Activated naive CD4-positive, alpha-beta T cell treated with anti-CD3 and anti-CD28 coated beads for 36 hours (primary cell): ENCODE measurements around the gene ANKH. TPM values are rescaled to one million over a fixed set of nuclear protein-coding genes. Genes with fewer than 3 reads are reported as not detected.

Experiments
- microRNA-seq: library from miRNA; unstranded; fragments of <30 nt; microRNA quantifications from one replicate; pipeline ENCODE4 v1.2.0, GENCODE V29; 2022; ENCODE audit warnings: borderline microRNAs expressed, borderline replicate concordance
- total RNA-seq, 2 experiments: library from RNA; stranded (reverse); gene quantifications; one replicate each; pipeline ENCODE4 v1.2.3, GENCODE V29; 2021

ANKH gene
- total RNA-seq, 2 experiments from 2014 or later = 92.0 to 93.5 TPM

Small RNAs within 50 kb of the gene (microRNA-seq; reads per million reads assigned to microRNA genes)
- gene MIR4637 = not detected

Other genes starting within 250 kb of the ANKH start
- 10 to 100 TPM; 46.4 to 48.0 TPM for gene OTULIN, start 207.1 kb downstream of the ANKH start, total RNA-seq